Stimulated activated CD4-positive, alpha-beta T cell treated with anti-CD3 and anti-CD28 coated beads, Interleukin-15, amount 100 ng/mL, for 48 hours (primary cell): ENCODE measurements around the gene WDR45B.

Experiments
- DNase-seq, 2 donors: peaks; one replicate each; pipeline ENCODE4 v3.0.0-alpha.2; 2020; ENCODE audit warnings: low read depth in 2 of 2

The WDR45B gene

GRCh38 chr17:82629748-82630147 is 18.5 kb downstream of the WDR45B start:
- no peak for DNase-seq

GRCh38 chr17:82627405-82627804 is 20.8 kb downstream of the WDR45B start:
- no peak for DNase-seq

- DNase-seq, result no peak
These were observed 24.5 kb downstream of the WDR45B start for GRCh38 chr17:82623707-82624106.

GRCh38 chr17:82619641-82620040 is 28.6 kb downstream of the WDR45B start:
- no peak for DNase-seq

GRCh38 chr17:82619211-82619610 is 29.0 kb downstream of the WDR45B start:
- no peak for DNase-seq

- DNase-seq, result no peak
These were observed 32.1 kb downstream of the WDR45B start for GRCh38 chr17:82616021-82616711.

- DNase-seq, result no peak
These were observed 32.9 kb downstream of the WDR45B start for GRCh38 chr17:82615084-82616020.

GRCh38 chr17:82614095-82614631 is 34.1 kb downstream of the WDR45B start:
- DNase-seq, result no peak

- no peak for DNase-seq
These were observed 34.8 kb downstream of the WDR45B start for GRCh38 chr17:82613283-82614094.

GRCh38 chr17:82611140-82612058 is 36.8 kb downstream of the WDR45B start:
- no peak for DNase-seq

GRCh38 chr17:82609655-82610054 is 38.6 kb downstream of the WDR45B start:
- no peak for DNase-seq

GRCh38 chr17:82608816-82609215 is 39.4 kb downstream of the WDR45B start:
- DNase-seq, result no peak

GRCh38 chr17:82605939-82606600 is 42.2 kb downstream of the WDR45B start:
- no peak for DNase-seq

GRCh38 chr17:82604532-82604931 is 43.7 kb downstream of the WDR45B start:
- no peak for DNase-seq

GRCh38 chr17:82603981-82604448 is 44.2 kb downstream of the WDR45B start:
- DNase-seq, result no peak

GRCh38 chr17:82602986-82603710 is 45.1 kb downstream of the WDR45B start:
- DNase-seq, result no peak

- no peak for DNase-seq
These were observed 45.8 kb downstream of the WDR45B start for GRCh38 chr17:82602487-82602886.

- no peak for DNase-seq
These were observed 46.7 kb downstream of the WDR45B start for GRCh38 chr17:82601447-82602000.
